ENCODE results near the gene PLXND1. TPM values are rescaled to one million over a fixed set of nuclear protein-coding genes. Genes with fewer than 3 reads are reported as not detected.
A peak's percentile ranks its signal among the peaks of the same experiment; 100 is the strongest.

Gene PLXND1
- total and polyA plus RNA-seq, 2 donors (not counting 1 experiment from before 2014, with no cell fraction given), result 3.3 to 74.4 TPM

DNA sequence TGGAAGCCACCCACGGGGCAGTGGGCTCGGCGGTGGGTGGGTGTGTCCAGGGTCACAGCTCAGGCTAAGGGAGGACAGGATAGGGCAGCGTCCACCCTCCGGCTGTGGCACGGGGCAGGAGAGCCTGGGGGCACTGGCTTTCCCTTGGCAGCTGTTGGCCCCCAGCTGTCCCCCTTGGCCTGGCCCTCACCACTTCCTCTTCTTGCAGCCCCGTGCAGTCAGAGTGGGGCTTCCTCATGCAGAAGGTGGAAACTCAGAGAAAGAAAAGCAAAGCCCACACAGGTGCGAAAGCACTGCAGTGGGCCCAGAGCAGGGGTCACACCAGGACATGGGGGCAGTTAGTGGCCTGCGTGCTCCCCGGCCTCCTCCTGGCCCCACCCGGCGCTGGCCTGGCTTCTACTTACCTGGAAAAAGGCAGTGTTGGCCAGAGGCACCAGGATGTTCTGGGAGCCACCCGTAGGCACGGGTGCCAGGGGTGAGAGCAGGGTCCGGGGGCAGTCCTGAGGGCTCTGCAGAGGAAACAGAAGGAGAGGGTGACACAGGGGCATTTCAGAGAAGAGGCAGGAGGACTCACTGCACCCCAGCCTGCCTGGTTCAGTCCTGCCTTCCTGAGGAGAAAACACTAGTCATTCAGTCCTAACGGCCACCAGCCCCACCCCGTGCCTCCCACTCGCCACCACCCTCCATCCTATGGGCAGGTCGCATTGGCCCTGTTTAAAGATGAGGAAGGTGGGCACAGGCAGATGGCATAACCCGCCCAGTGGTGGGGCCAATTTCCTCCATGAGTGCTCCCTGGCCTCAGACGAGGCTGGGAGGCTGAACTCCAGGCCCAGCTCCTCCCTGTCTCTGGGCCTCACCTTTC lies 28.3 kb downstream of the PLXND1 start:
- peak overlapping the region; percentile 1 for H2AFZ ChIP-seq (ENCODE audit: insufficient read depth, low read depth, low read length, poor library complexity, severe bottlenecking)
- Mint-ChIP-seq H3K4me3 (peak overlapping the region; percentile 81), H3K9me3 (ENCODE audit: insufficient read depth) (no peaks in the 10 kb centered on the region), H3K27me3 (no peaks in the 10 kb centered on the region), H3K27ac (peak overlapping the region; percentile 96), H3K4me1 (peaks cover 66% of the 10 kb centered on the region)
- TF ChIP-seq, protein P1, sequence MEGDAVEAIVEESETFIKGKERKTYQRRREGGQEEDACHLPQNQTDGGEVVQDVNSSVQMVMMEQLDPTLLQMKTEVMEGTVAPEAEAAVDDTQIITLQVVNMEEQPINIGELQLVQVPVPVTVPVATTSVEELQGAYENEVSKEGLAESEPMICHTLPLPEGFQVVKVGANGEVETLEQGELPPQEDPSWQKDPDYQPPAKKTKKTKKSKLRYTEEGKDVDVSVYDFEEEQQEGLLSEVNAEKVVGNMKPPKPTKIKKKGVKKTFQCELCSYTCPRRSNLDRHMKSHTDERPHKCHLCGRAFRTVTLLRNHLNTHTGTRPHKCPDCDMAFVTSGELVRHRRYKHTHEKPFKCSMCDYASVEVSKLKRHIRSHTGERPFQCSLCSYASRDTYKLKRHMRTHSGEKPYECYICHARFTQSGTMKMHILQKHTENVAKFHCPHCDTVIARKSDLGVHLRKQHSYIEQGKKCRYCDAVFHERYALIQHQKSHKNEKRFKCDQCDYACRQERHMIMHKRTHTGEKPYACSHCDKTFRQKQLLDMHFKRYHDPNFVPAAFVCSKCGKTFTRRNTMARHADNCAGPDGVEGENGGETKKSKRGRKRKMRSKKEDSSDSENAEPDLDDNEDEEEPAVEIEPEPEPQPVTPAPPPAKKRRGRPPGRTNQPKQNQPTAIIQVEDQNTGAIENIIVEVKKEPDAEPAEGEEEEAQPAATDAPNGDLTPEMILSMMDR (IDR thresholded peaks at IDR 0.05), result no peak
- no peak for TF ChIP-seq EZH2 (IDR thresholded peaks at IDR 0.05; ENCODE audit: borderline replicate concordance, insufficient read depth, low read depth, low read length, poor library complexity, severe bottlenecking)
- H4K20me1 ChIP-seq (ENCODE audit: control insufficient read depth, insufficient read depth, low read length, poor library complexity, severe bottlenecking), result no peaks in the 10 kb centered on the region
- H3K9me3 ChIP-seq (ENCODE audit: control extremely low read depth in 1 of 3, control insufficient read depth in 2 of 3, insufficient read depth in 1 of 3, low read length in 2 of 3), result no peaks in the 10 kb centered on the region
- DNase-seq (peak; percentile 82), ATAC-seq (ENCODE audit: low read depth) (peak; percentile 58)
- peak overlapping the region; percentile 43 for H3K9ac ChIP-seq (ENCODE audit: low read length)
- intact Hi-C loops (cut with micrococcal nuclease), result loop anchor here (1.0 to 5.0 kb wide), 7 partner anchors 17 to 534 kb away; partner anchors contain the start of genes MBD4 and RAB43
- CTCF ChIA-PET, result interaction anchor here (0.9 to 3.2 kb wide), 9 partner anchors 12 to 88 kb away, joined by 3 to 30 read pairs (median 8); partner anchors contain the start of genes PLXND1 and RHO
- peak overlapping the region; percentile 82 for H3K4me2 ChIP-seq (replicated peaks; ENCODE audit: low read depth, low read length, poor library complexity, severe bottlenecking)
- POLR2A ChIA-PET, result interaction anchor here (1.1 to 3.4 kb wide), 6 partner anchors 10 to 52 kb away, joined by 3 to 55 read pairs (median 15); partner anchors contain the start of gene PLXND1
- 10% methylated on average over 16 of the region's 21 CpGs for WGBS (ENCODE audit: insufficient coverage)
- H3K79me2 ChIP-seq (ENCODE audit: control insufficient read depth, insufficient read depth, low read length), result no peaks in the 10 kb centered on the region
- peak overlapping the region in 3 of 5 experiments; percentile 10 to 53 (median 21) for H3K4me3 ChIP-seq (ENCODE audit: control extremely low read depth in 1 of 5, extremely low read depth in 1 of 5, insufficient read depth in 1 of 5, low read depth in 2 of 5, low read length in 4 of 5)
- peaks cover 50 to 65% of the 10 kb centered on the region in 2 donors for H3K4me1 ChIP-seq (ENCODE audit: control insufficient read depth in 2 of 2, insufficient read depth in 2 of 2, low read length in 2 of 2)
- no peaks in the 10 kb centered on the region for H3K27me3 ChIP-seq (replicated peaks in 1 of 4; ENCODE audit: control extremely low read depth in 1 of 4, control insufficient read depth in 3 of 4, insufficient read depth in 4 of 4, low read length in 3 of 4)
- peak overlapping the region; percentile 62 to 83 for H3K27ac ChIP-seq (ENCODE audit: low read length in 2 of 2)
- no peaks in the 10 kb centered on the region for H3K36me3 ChIP-seq (replicated peaks in 1 of 2; ENCODE audit: control extremely low read depth in 1 of 2, control insufficient read depth in 1 of 2, extremely low read depth in 1 of 2, insufficient read depth in 2 of 2, low read length in 1 of 2)
